ENCODE results near the gene AGAP1. TPM values are rescaled to one million over a fixed set of nuclear protein-coding genes. Genes with fewer than 3 reads are reported as not detected.

Gene AGAP1
- total RNA-seq, 1 donor from 2014 or later = 21.1 TPM

GRCh38 chr2:235710933-235711332 is 217.1 kb downstream of the AGAP1 start:
- no peaks in the 10 kb centered on the region for H3K36me3 ChIP-seq
- no peak overlapping the region for H3K27ac ChIP-seq
- H3K27me3 ChIP-seq = no peaks in the 10 kb centered on the region
- intact Hi-C loops (cut with DNase I) = no loop called here
- TF ChIP-seq POLR2AphosphoS5 (IDR thresholded peaks at IDR 0.05; ENCODE audit: insufficient read depth in 1 of 2, low read depth in 1 of 2) (no peak), CTCF (IDR thresholded peaks at IDR 0.05) (no peak), POLR2A (IDR thresholded peaks at IDR 0.05) (no peak)
- no peaks in the 10 kb centered on the region for H3K4me1 ChIP-seq
- no peaks in the 10 kb centered on the region for H3K9me3 ChIP-seq
- no peak for DNase-seq (ENCODE audit: extremely low spot score in 2 of 2)
- no peak overlapping the region for H3K4me3 ChIP-seq

DNA sequence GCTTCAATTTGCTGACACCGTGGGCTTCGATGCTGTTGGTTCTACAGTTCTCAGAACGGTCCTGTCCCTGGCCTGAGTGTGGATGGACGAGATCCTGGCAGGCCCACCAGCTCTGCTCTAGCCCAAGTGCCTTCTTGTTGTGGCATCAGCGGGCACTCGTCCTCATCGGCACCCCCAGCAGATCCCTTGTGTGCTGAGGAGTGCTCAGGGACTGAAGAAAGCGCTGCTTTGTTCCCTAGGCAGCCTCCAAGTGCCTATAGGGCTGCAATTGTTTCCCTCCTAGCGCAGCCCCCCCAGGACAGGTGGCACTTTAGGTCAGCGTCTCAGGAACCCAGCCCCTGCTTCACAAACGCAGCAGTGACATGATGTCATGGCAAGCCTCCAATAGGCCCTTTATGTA is 217.7 kb downstream of the AGAP1 start:
- H3K36me3 ChIP-seq = no peaks in the 10 kb centered on the region
- no peaks in the 10 kb centered on the region for H3K9me3 ChIP-seq
- DNase-seq (ENCODE audit: extremely low spot score in 2 of 2) = no peak
- intact Hi-C loops (cut with DNase I) = no loop called here
- H3K4me1 ChIP-seq = no peaks in the 10 kb centered on the region
- TF ChIP-seq CTCF (IDR thresholded peaks at IDR 0.05) (no peak), POLR2AphosphoS5 (IDR thresholded peaks at IDR 0.05; ENCODE audit: insufficient read depth in 1 of 2, low read depth in 1 of 2) (no peak), POLR2A (IDR thresholded peaks at IDR 0.05) (no peak)
- H3K27me3 ChIP-seq = no peaks in the 10 kb centered on the region
- H3K4me3 ChIP-seq = no peak overlapping the region
- no peak overlapping the region for H3K27ac ChIP-seq

- no peak for DNase-seq (ENCODE audit: extremely low spot score in 2 of 2)
- Histone ChIP-seq H3K4me3 (no peak overlapping the region), H3K27ac (no peak overlapping the region), H3K9me3 (no peaks in the 10 kb centered on the region), H3K36me3 (no peaks in the 10 kb centered on the region), H3K4me1 (no peaks in the 10 kb centered on the region), H3K27me3 (no peaks in the 10 kb centered on the region)
- TF ChIP-seq POLR2AphosphoS5 (IDR thresholded peaks at IDR 0.05; ENCODE audit: insufficient read depth in 1 of 2, low read depth in 1 of 2) (no peak), CTCF (IDR thresholded peaks at IDR 0.05) (no peak), POLR2A (IDR thresholded peaks at IDR 0.05) (no peak)
- intact Hi-C loops (cut with DNase I) = no loop called here
These were observed 218.3 kb downstream of the AGAP1 start for GRCh38 chr2:235712176-235712575.

DNA sequence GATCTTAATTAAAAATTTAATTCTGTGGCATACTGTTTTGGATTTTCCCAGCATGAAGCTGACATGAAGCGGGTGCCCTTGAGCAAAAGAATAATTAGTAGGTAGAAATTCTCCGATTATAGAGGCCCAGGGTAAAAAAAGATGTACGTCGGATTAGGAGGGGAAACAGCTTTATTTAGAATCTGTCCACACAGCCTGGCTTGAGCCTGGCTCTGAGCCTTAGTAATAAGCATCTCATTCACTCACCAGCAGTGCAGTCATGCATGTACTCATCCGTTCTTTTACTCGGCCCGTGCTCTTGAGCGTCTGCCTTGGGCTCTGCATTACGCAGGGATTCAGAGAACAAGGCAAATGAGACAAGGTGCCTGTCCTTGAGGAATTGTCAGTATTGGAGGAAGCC is 219.3 kb downstream of the AGAP1 start:
- TF ChIP-seq POLR2AphosphoS5 (IDR thresholded peaks at IDR 0.05; ENCODE audit: insufficient read depth in 1 of 2, low read depth in 1 of 2) = no peak
- TF ChIP-seq POLR2A (IDR thresholded peaks at IDR 0.05) = no peak
- no peak for TF ChIP-seq CTCF (IDR thresholded peaks at IDR 0.05)
- intact Hi-C loops (cut with DNase I) = no loop called here
- no peak overlapping the region for H3K27ac ChIP-seq
- no peaks in the 10 kb centered on the region for H3K4me1 ChIP-seq
- no peak for DNase-seq (ENCODE audit: extremely low spot score in 2 of 2)
- H3K36me3 ChIP-seq = no peaks in the 10 kb centered on the region
- H3K4me3 ChIP-seq = no peak overlapping the region
- H3K9me3 ChIP-seq = no peaks in the 10 kb centered on the region
- no peaks in the 10 kb centered on the region for H3K27me3 ChIP-seq

GRCh38 chr2:235715601-235716000 is 221.8 kb downstream of the AGAP1 start:
- intact Hi-C loops (cut with DNase I) = no loop called here
- H3K27ac ChIP-seq = no peak overlapping the region
- H3K27me3 ChIP-seq = no peaks in the 10 kb centered on the region
- DNase-seq (ENCODE audit: extremely low spot score in 2 of 2) = no peak
- no peak overlapping the region for H3K4me3 ChIP-seq
- H3K4me1 ChIP-seq = no peaks in the 10 kb centered on the region
- H3K36me3 ChIP-seq = no peaks in the 10 kb centered on the region
- TF ChIP-seq POLR2AphosphoS5 (IDR thresholded peaks at IDR 0.05; ENCODE audit: insufficient read depth in 1 of 2, low read depth in 1 of 2) (no peak), CTCF (IDR thresholded peaks at IDR 0.05) (no peak), POLR2A (IDR thresholded peaks at IDR 0.05) (no peak)
- H3K9me3 ChIP-seq = no peaks in the 10 kb centered on the region

Measured in vagina (tissue), 2 donors.